GM23338 (cell line): Measurements from ENCODE around the gene LTB4R. TPM values are rescaled to one million over a fixed set of nuclear protein-coding genes. Genes with fewer than 3 reads are reported as not detected.

ENCODE experiments used
- ATAC-seq: fragments of 200-7000 bp; cut with Tn5 transposase; 3 replicates; pipeline ENCODE4 v1.9.1; 2020
- DNase-seq: peaks from one replicate; pipeline ENCODE4 v3.0.0-alpha.2; 2015; ENCODE audit warnings: low spot score
- H2AFZ ChIP-seq: fragments of 200-600 bp; sonication (generic); 2 replicates; pipeline ENCODE4 v1.8.0; 2016; ENCODE audit warnings: antibody characterized with exemption, mild to moderate bottlenecking, moderate library complexity
- H3F3A ChIP-seq: fragments of 200-600 bp; sonication (generic); replicated peaks from 2 replicates; pipeline ENCODE4 v1.8.0; 2017; ENCODE audit warnings: antibody characterized with exemption, mixed run types, low read depth
- H3K27ac ChIP-seq: fragments of 200-600 bp; sonication (generic); 2 replicates; pipeline ENCODE4 v1.6.1; 2016; ENCODE audit warnings: low read depth
- H3K27me3 ChIP-seq: fragments of 200-600 bp; sonication (generic); 2 replicates; pipeline ENCODE4 v1.8.0; 2016; ENCODE audit warnings: mild to moderate bottlenecking, mixed run types, moderate library complexity; ENCODE audit not compliant: insufficient read depth
- H3K36me3 ChIP-seq: fragments of 200-600 bp; sonication (generic); 2 replicates; pipeline ENCODE4 v1.8.0; 2016; ENCODE audit warnings: mild to moderate bottlenecking; ENCODE audit not compliant: insufficient read depth
- H3K4me1 ChIP-seq: fragments of 200-600 bp; sonication (generic); 2 replicates; pipeline ENCODE4 v1.8.0; 2016; ENCODE audit warnings: mild to moderate bottlenecking, moderate library complexity; ENCODE audit not compliant: insufficient read depth
- H3K4me2 ChIP-seq: fragments of 200-600 bp; sonication (generic); 2 replicates; pipeline ENCODE4 v1.7.1; 2017; ENCODE audit warnings: mixed run types
- H3K4me3 ChIP-seq: fragments of 200-600 bp; sonication (generic); 2 replicates; pipeline ENCODE4 v1.6.1; 2016; ENCODE audit warnings: mixed run types
- H3K79me2 ChIP-seq: fragments of 200-600 bp; sonication (generic); replicated peaks from 2 replicates; pipeline ENCODE4 v1.8.0; 2017; ENCODE audit warnings: mild to moderate bottlenecking; ENCODE audit not compliant: insufficient read depth
- H3K9me2 ChIP-seq: fragments of 200-600 bp; sonication (generic); 2 replicates; pipeline ENCODE4 v1.8.0; 2017; ENCODE audit not compliant: insufficient read depth
- H4K20me1 ChIP-seq: fragments of 200-600 bp; sonication (generic); replicated peaks from 2 replicates; pipeline ENCODE4 v1.8.0; 2017; ENCODE audit warnings: mild to moderate bottlenecking; ENCODE audit not compliant: insufficient read depth
- H3K27ac Mint-ChIP-seq: 2 replicates; pipeline ENCODE4 v1.8.0; 2020; ENCODE audit warnings: inconsistent platforms, mild to moderate bottlenecking, moderate library complexity, mixed read lengths
- H3K27me3 Mint-ChIP-seq: 3 replicates; pipeline ENCODE4 v1.8.0; 2022; ENCODE audit warnings: low read depth, mild to moderate bottlenecking, moderate library complexity, mixed read lengths, inconsistent platforms; ENCODE audit not compliant: insufficient read depth, poor library complexity
- H3K36me3 Mint-ChIP-seq: 3 replicates; pipeline ENCODE4 v1.8.0; 2021; ENCODE audit warnings: low read depth, mild to moderate bottlenecking, inconsistent platforms, moderate library complexity, mixed read lengths
- H3K4me1 Mint-ChIP-seq: 3 replicates; pipeline ENCODE4 v1.8.0; 2020; ENCODE audit warnings: mild to moderate bottlenecking, inconsistent platforms, mixed read lengths
- H3K4me3 Mint-ChIP-seq: 3 replicates; pipeline ENCODE4 v1.8.0; 2021; ENCODE audit warnings: moderate library complexity, mild to moderate bottlenecking, inconsistent platforms, mixed read lengths
- H3K9me3 Mint-ChIP-seq: 3 replicates; pipeline ENCODE4 v1.8.0; 2020; ENCODE audit warnings: moderate library complexity, mild to moderate bottlenecking, inconsistent platforms, mixed read lengths
- CREB1 ChIP-seq: fragments of 250-450 bp; sonication (Bioruptor Pico); IDR thresholded peaks from 2 replicates; pipeline ENCODE4 v1.5.0; 2020; ENCODE audit warnings: low read depth, mild to moderate bottlenecking, moderate library complexity
- CTCF ChIP-seq, 2 experiments: fragments of 200-600 bp in 1 of 2; sonication (generic) in 1 of 2; conservative IDR thresholded peaks; 2 replicates each; pipeline versions ENCODE4 v1.5.1 to v1.6.1; 2016 to 2017; ENCODE audit warnings: antibody characterized with exemption in 2 of 2, low read depth in 2 of 2, mild to moderate bottlenecking in 2 of 2, moderate library complexity in 1 of 2
- ETS1 ChIP-seq: IDR thresholded peaks from 2 replicates; pipeline ENCODE4 v1.6.1; 2016; ENCODE audit warnings: antibody characterized with exemption
- EZH2 ChIP-seq: fragments of 200-600 bp; sonication (generic); IDR thresholded peaks from one replicate; pipeline ENCODE4 v1.8.0; 2017; ENCODE audit warnings: antibody characterized with exemption, mild to moderate bottlenecking, low read depth; ENCODE audit not compliant: unreplicated experiment
- JUNB ChIP-seq: IDR thresholded peaks from one replicate; pipeline ENCODE4 v1.6.1; 2016; ENCODE audit warnings: antibody characterized with exemption; ENCODE audit not compliant: unreplicated experiment
- STAT1 ChIP-seq: IDR thresholded peaks from one replicate; pipeline ENCODE4 v1.6.1; 2016; ENCODE audit warnings: antibody characterized with exemption; ENCODE audit not compliant: unreplicated experiment
- ZNF462 ChIP-seq: fragments of 250-450 bp; sonication (Bioruptor Pico); IDR thresholded peaks from 2 replicates; pipeline ENCODE4 v1.5.0; 2020; ENCODE audit warnings: mild to moderate bottlenecking, moderate library complexity
- polyA plus RNA-seq: library from polyadenylated mRNA; unstranded; fragments of >200 nt; fragmentation: Nextera tagmentation; extraction: Ambion mirVana; gene quantifications from 2 replicates; pipeline ENCODE4 v1.2.1, GENCODE V29; 2016
- total RNA-seq: library from RNA; depleted of rRNA; stranded (reverse); fragments of >200 nt; shearing (Covaris generic); gene quantifications from 2 replicates; pipeline ENCODE4 v1.2.3, GENCODE V29; 2014

The LTB4R gene
- total and polyA plus RNA-seq, 2 experiments from 2014 or later = 2.1 to 4.7 TPM

GRCh38 chr14:24313913-24314312 lies 2.6 kb downstream of the LTB4R start:
- H3F3A ChIP-seq = no peaks in the 10 kb centered on the region
- no peak overlapping the region for H3K4me2 ChIP-seq
- ATAC-seq (no peak), DNase-seq (no peak)
- Mint-ChIP-seq H3K36me3 (peaks cover 9% of the 10 kb centered on the region), H3K4me1 (peaks cover 10% of the 10 kb centered on the region; the same call in 2 of the 3 replicates), H3K27me3 (peaks cover 47% of the 10 kb centered on the region), H3K9me3 (no peaks in the 10 kb centered on the region), H3K4me3 (no peak overlapping the region), H3K27ac (no peak overlapping the region)
- no peaks in the 10 kb centered on the region for H3K36me3 ChIP-seq
- no peak overlapping the region for H3K27ac ChIP-seq
- TF ChIP-seq CTCF (conservative IDR thresholded peaks at IDR 0.05; ENCODE audit: low read depth in 2 of 2) (no peak), ETS1 (no peak), JUNB (no peak), CREB1 (CRISPR knock-in tag) (no peak), EZH2 (no peak), STAT1 (no peak), ZNF462 (CRISPR knock-in tag) (no peak)
- H4K20me1 ChIP-seq = no peaks in the 10 kb centered on the region; the same call in 1 of the 2 replicates
- no peaks in the 10 kb centered on the region for H3K79me2 ChIP-seq
- H3K4me3 ChIP-seq = no peak overlapping the region
- H2AFZ ChIP-seq = no peak overlapping the region
- H3K4me1 ChIP-seq = peaks cover 4% of the 10 kb centered on the region; the same call in 1 of the 2 replicates
- H3K27me3 ChIP-seq = peaks cover 44% of the 10 kb centered on the region
- no peaks in the 10 kb centered on the region for H3K9me2 ChIP-seq
